Activated CD4-positive, alpha-beta T cell treated with anti-CD3 and anti-CD28 coated beads for 36 hours (primary cell): ENCODE data around the gene STARD3. TPM values are rescaled to one million over a fixed set of nuclear protein-coding genes. Genes with fewer than 3 reads are reported as not detected.

ENCODE experiments used
- ATAC-seq: fragments of 200-7000 bp; cut with Tn5 transposase; one replicate; pipeline ENCODE4 v1.10.0; 2021; ENCODE audit warnings: mild to moderate bottlenecking, moderate library complexity
- CTCF ChIA-PET: fragments of 350-600 bp; sonication (Branson Sonifier 250); formaldehyde crosslinking; loops from one replicate; lab custom pipeline; 2021; ENCODE audit warnings: antibody characterized with exemption; lab: Charles Lee
- POLR2A ChIA-PET: fragments of 350-600 bp; sonication (Branson Sonifier 250); formaldehyde crosslinking; loops from one replicate; lab custom pipeline; 2021; ENCODE audit warnings: antibody characterized with exemption, inconsistent platforms; lab: Charles Lee
- DNase-seq: peaks from one replicate; pipeline ENCODE4 v3.0.0-alpha.2; 2020
- H3K27ac Mint-ChIP-seq: one replicate; pipeline ENCODE4 v1.8.0; 2021; ENCODE audit warnings: mixed read lengths
- H3K27me3 Mint-ChIP-seq: one replicate; pipeline ENCODE4 v1.8.0; 2021; ENCODE audit warnings: mixed read lengths
- H3K36me3 Mint-ChIP-seq: one replicate; pipeline ENCODE4 v1.8.0; 2021; ENCODE audit warnings: low read depth, mixed read lengths
- H3K4me1 Mint-ChIP-seq: one replicate; pipeline ENCODE4 v1.8.0; 2021; ENCODE audit warnings: mixed read lengths
- H3K4me3 Mint-ChIP-seq: one replicate; pipeline ENCODE4 v1.8.0; 2021; ENCODE audit warnings: mild to moderate bottlenecking, moderate library complexity, mixed read lengths
- H3K9me3 Mint-ChIP-seq: one replicate; pipeline ENCODE4 v1.8.0; 2021; ENCODE audit warnings: low read depth, mixed read lengths
- intact Hi-C, 2 experiments: fragments of 100-400 bp; cut with DNase I in 1 of 2; cut with micrococcal nuclease in 1 of 2; formaldehyde crosslinking; loops; one replicate each; pipeline versions ENCODE4 v1.14.2 to v1.15.1; 2022 to 2024; cut with DNase I, micrococcal nuclease
- total RNA-seq, 2 experiments: library from RNA; stranded (reverse); gene quantifications; one replicate each; pipeline ENCODE4 v1.2.3, GENCODE V29; 2021

The STARD3 gene
- total RNA-seq, 2 experiments from 2014 or later = 46.8 to 77.9 TPM

- intact Hi-C loops = no loop called here
- peaks cover 81% of the 10 kb centered on the region for H3K27me3 Mint-ChIP-seq
- DNase-seq (no peak), ATAC-seq (no peak)
- POLR2A ChIA-PET = interaction anchor here (0.6 kb wide), 1 partner anchor 26 kb away, joined by 3 read pairs; no protein-coding TSS in a partner anchor
- H3K4me1 Mint-ChIP-seq = peaks cover 22% of the 10 kb centered on the region
- no peaks in the 10 kb centered on the region for H3K9me3 Mint-ChIP-seq
- H3K4me3 Mint-ChIP-seq = no peak overlapping the region
- CTCF ChIA-PET = interaction anchor here (1.2 to 3.9 kb wide), 2 partner anchors 23 to 55 kb away, joined by 3 to 30 read pairs; no protein-coding TSS in a partner anchor
- H3K36me3 Mint-ChIP-seq = no peaks in the 10 kb centered on the region
- H3K27ac Mint-ChIP-seq = no peak overlapping the region
Observed at GRCh38 chr17:39599004-39599664, 37.8 kb upstream of the STARD3 start.

- Mint-ChIP-seq H3K36me3 (no peaks in the 10 kb centered on the region), H3K27ac (no peak overlapping the region), H3K4me3 (no peak overlapping the region), H3K9me3 (no peaks in the 10 kb centered on the region), H3K27me3 (peaks cover 78% of the 10 kb centered on the region), H3K4me1 (peaks cover 23% of the 10 kb centered on the region)
- POLR2A ChIA-PET = interaction anchor here (0.6 kb wide), 2 partner anchors 27 to 124 kb away, joined by 3 to 4 read pairs; no protein-coding TSS in a partner anchor
- ATAC-seq = no peak
- CTCF ChIA-PET = interaction anchor here (3.9 kb wide), 1 partner anchor 23 kb away, joined by 30 read pairs; no protein-coding TSS in a partner anchor
- DNase-seq = no peak
- intact Hi-C loops = no loop called here
Observed at GRCh38 chr17:39599665-39600231, 37.2 kb upstream of the STARD3 start.

- Mint-ChIP-seq H3K9me3 (no peaks in the 10 kb centered on the region), H3K36me3 (no peaks in the 10 kb centered on the region), H3K27me3 (peaks cover 78% of the 10 kb centered on the region), H3K27ac (no peak overlapping the region), H3K4me1 (peaks cover 26% of the 10 kb centered on the region), H3K4me3 (no peak overlapping the region)
- CTCF ChIA-PET = interaction anchor here (0.7 to 3.9 kb wide), 4 partner anchors 22 to 80 kb away, joined by 3 to 30 read pairs (median 4); no protein-coding TSS in a partner anchor
- POLR2A ChIA-PET = interaction anchor here (0.6 kb wide), 1 partner anchor 124 kb away, joined by 4 read pairs; no protein-coding TSS in a partner anchor
- intact Hi-C loops = no loop called here
- DNase-seq (no peak), ATAC-seq (no peak)
Observed at GRCh38 chr17:39600288-39600996, 36.5 kb upstream of the STARD3 start.

GRCh38 chr17:39600997-39601597 lies 35.8 kb upstream of the STARD3 start:
- Mint-ChIP-seq H3K4me3 (no peak overlapping the region), H3K9me3 (no peaks in the 10 kb centered on the region), H3K4me1 (peaks cover 27% of the 10 kb centered on the region), H3K36me3 (no peaks in the 10 kb centered on the region), H3K27ac (no peak overlapping the region), H3K27me3 (peaks cover 75% of the 10 kb centered on the region)
- ChIA-PET POLR2A (no interaction called here), CTCF (interaction anchor here (0.7 to 3.9 kb wide), 4 partner anchors 21 to 81 kb away, joined by 3 to 30 read pairs (median 4); no protein-coding TSS in a partner anchor)
- intact Hi-C loops = no loop called here
- ATAC-seq (no peak), DNase-seq (no peak)

- Mint-ChIP-seq H3K9me3 (no peaks in the 10 kb centered on the region), H3K36me3 (no peaks in the 10 kb centered on the region), H3K27ac (no peak overlapping the region), H3K4me3 (no peak overlapping the region), H3K4me1 (peaks cover 26% of the 10 kb centered on the region), H3K27me3 (peaks cover 69% of the 10 kb centered on the region)
- ATAC-seq = no peak
- intact Hi-C loops = no loop called here
- POLR2A ChIA-PET = no interaction called here
- no peak for DNase-seq
- CTCF ChIA-PET = interaction anchor here (1.2 to 3.9 kb wide), 2 partner anchors 21 to 26 kb away, joined by 5 to 30 read pairs; no protein-coding TSS in a partner anchor
Observed at GRCh38 chr17:39601758-39602532, 35.0 kb upstream of the STARD3 start.

GRCh38 chr17:39602533-39603303 lies 34.2 kb upstream of the STARD3 start:
- Mint-ChIP-seq H3K36me3 (no peaks in the 10 kb centered on the region), H3K27me3 (peaks cover 69% of the 10 kb centered on the region), H3K27ac (no peak overlapping the region), H3K9me3 (no peaks in the 10 kb centered on the region), H3K4me3 (no peak overlapping the region), H3K4me1 (peaks cover 27% of the 10 kb centered on the region)
- ChIA-PET CTCF (interaction anchor here (1.1 kb wide), 1 partner anchor 21 kb away, joined by 3 read pairs; no protein-coding TSS in a partner anchor), POLR2A (no interaction called here)
- DNase-seq = no peak
- no peak for ATAC-seq
- intact Hi-C loops = no loop called here

GRCh38 chr17:39603304-39604016 lies 33.5 kb upstream of the STARD3 start:
- Mint-ChIP-seq H3K4me3 (no peak overlapping the region), H3K27me3 (peaks cover 63% of the 10 kb centered on the region), H3K27ac (no peak overlapping the region), H3K4me1 (peaks cover 22% of the 10 kb centered on the region), H3K9me3 (no peaks in the 10 kb centered on the region), H3K36me3 (no peaks in the 10 kb centered on the region)
- intact Hi-C loops = no loop called here
- POLR2A ChIA-PET = no interaction called here
- CTCF ChIA-PET = interaction anchor here (1.1 kb wide), 1 partner anchor 20 kb away, joined by 3 read pairs; no protein-coding TSS in a partner anchor
- DNase-seq (no peak), ATAC-seq (no peak)

- H3K36me3 Mint-ChIP-seq = no peaks in the 10 kb centered on the region
- ChIA-PET CTCF (interaction anchor here (0.7 to 1.5 kb wide), 4 partner anchors 17 to 50 kb away, joined by 3 to 4 read pairs (median 4); no protein-coding TSS in a partner anchor), POLR2A (interaction anchor here (0.6 to 0.7 kb wide), 3 partner anchors 18 to 570 kb away, joined by 4 to 12 read pairs (median 5); no protein-coding TSS in a partner anchor)
- no peak overlapping the region for H3K4me3 Mint-ChIP-seq
- H3K27me3 Mint-ChIP-seq = peaks cover 66% of the 10 kb centered on the region
- DNase-seq (no peak), ATAC-seq (no peak)
- H3K27ac Mint-ChIP-seq = no peak overlapping the region
- H3K4me1 Mint-ChIP-seq = peaks cover 22% of the 10 kb centered on the region
- intact Hi-C loops = no loop called here
- no peaks in the 10 kb centered on the region for H3K9me3 Mint-ChIP-seq
Observed at GRCh38 chr17:39604911-39605491, 31.9 kb upstream of the STARD3 start.
